HG02885 (cell line): ENCODE results near the gene SCART1.
"Not testable (repeated sequence)": the region's sequence is repeated elsewhere in the genome, so short reads cannot be mapped to it uniquely, and the experiment has no call there.

Experiments used
- ATAC-seq: cut with Tn5 transposase; IDR thresholded peaks from one replicate; pipeline ENCODE4 v1.9.1; 2021; ENCODE audit warnings: mild to moderate bottlenecking; ENCODE audit not compliant: unreplicated experiment, poor library complexity

The SCART1 gene

DNA sequence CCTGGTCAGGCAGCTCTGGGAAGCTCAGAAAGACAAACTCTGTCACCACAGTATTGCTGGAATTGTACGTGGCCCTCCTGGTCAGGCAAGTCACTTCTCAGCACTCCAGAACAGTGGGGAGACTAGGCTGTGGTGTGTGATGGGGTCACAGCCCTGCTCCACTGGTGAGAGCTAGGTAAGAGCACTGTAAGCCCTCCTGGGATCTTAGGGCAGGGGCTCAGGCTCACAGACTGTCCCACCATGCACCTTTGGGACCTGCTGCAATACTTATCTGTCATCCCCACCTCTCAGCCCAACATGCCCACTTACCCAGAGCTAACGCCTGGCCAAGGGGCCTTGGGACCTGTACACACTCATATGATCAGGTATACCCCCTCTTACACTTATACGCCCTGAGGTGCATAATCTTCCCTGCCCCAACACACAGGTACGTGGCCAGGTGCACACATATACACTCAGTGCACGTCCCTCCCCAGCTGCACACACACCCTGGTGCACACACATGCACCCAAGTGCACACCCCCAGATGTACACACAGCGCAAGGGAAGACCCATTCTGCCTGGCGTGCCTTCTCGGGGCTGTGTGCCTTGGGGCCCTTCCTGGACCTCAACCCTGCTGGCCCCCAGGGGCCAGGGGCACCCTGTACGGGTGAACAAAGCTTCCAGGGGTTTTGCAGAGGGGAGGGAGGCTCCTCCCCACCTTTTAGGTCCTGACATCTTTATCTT is 21.7 kb upstream of the SCART1 start:
- not testable (repeated sequence) for ATAC-seq

DNA sequence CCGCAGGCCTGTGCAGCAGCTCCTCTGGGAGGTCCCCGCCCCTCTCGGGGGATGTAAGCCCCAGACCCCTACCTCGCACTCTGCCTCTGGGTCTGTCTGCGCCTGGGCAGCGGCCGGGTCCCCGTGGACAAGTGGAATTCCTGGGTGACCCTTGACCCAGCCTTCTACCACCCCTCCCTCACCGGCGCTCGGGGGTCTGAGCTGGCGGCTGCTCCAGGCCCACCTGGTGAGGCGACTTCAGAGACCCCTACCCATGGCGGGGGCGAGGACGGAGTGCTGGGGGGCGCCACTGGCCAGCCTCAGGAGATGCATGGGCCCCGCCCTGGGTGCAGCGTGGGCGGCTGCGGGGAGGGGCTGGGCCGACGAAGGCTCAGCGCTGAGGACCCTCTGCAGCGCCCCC is 21.0 kb upstream of the SCART1 start:
- ATAC-seq = not testable (repeated sequence)

DNA sequence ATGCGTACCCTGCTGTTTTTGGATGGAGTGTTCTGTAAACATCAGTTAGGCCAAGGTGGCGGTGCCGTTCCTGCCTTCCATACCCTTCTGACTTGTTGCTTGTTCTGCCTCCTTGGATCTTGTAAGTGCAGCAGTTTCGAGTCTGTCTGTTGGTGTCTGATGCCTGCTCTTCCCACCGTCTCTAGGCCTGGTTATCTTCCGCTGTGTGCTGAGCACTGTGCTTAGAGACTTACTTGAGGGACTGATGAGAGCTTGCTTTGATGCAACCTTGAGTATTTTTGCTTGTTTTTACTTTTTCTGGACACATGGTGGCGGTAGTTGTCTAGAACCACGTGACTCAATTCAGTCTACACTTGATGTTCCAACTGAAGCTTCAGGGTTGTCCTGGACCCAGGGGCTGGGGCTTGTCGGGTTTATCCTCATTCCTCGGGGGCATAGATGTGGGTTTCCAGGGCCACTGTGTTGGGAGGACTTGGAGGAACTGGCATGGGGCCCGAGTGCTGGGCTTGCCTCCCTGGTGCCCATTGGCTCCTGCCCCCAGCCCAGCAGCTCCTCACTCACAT is 15.0 kb upstream of the SCART1 start:
- no peak for ATAC-seq

DNA sequence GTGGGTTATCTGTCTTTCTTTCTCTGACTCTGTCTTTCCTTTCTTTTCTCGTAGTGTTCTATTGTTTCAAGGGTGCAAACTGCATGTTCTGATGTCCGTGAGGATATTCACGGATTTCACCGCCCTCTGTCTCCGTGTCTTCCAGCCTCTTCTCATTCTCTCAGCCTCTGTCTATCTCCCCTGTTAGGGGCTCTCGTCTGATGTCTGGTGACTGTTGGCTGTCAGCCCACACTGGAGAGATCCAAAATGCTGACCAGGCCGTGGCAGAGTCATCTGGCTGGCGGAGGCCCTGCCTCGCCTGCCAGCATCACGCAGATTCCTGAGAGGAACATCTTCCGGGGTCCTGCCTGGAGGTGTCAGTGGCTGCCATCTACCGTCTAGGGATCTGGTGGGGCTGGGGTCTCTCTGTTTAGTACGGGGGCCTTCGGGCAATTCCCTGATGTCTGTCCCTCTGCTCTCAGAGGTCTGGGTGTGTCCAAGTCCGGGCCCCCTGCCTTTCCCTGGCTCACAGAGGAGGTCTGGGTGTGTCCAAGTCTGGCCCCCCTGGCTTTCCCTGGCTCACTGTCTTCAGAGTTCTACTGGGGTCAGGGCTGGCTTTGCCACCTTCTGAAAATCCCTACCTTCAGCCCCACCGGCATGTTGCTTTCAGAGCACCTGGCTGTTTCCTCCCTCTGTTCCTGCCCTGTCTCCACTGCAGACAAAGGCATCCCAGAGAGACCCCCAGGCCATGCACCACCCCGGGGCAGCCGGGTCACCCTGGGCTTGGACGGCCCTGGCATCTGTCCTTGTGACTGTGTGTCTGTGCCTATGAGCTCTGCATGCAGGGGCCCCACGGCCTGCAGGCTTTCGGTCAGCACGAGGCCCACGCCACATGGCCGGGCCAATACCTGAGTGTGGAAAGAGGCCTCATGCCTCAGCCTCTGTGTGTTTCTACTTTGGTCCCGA is 14.0 kb upstream of the SCART1 start:
- no peak for ATAC-seq

DNA sequence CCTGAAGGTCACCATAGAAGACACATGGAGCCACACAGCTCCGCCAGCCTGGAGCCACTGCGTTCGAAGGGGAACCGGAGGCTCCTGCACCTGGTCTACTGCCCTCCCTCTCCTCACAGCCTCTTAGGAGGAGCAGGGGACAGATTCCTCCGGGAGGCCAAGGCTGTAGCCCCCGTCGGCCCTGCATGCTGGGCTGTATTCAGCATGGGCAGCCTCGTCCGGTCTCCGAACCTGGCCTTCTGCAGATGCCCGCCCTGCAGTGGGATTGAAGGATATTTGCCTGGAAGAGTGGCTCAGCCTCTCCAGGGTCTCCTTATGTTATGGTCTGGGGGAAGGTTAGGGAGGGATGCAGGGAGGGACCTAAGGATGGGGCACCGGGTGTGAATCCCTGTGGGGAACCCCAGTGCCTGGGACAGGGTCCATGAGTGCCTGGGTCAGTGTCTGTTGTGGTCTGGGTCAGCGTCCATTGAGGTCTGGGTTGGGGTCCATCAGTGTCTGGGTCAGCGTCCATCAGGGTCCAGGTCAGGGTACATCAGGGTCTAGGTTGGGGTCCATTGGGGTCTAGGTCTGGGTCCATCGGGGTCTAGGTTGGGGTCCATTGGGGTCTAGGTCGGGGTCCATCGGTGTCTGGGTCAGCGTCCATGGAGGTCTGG is 13.0 kb upstream of the SCART1 start:
- no peak for ATAC-seq

DNA sequence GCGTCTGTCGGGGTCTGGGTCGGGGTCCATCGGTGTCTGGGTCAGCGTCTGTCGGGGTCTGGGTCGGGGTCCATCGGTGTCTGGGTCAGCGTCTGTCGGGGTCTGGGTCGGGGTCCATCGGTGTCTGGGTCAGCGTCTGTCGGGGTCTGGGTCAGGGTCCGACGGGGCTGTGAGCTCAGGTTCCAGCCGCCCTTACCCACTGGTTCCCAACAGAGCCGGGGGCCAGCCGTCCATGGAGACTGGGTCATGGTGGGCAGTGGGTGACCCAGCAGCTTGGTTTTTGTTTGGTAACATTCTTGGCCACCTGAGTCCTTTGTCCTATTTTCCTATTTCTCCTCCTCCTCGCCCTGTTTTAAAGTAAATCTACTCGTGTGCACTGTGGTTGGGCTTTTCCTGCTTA is 12.4 kb upstream of the SCART1 start:
- ATAC-seq = not testable (repeated sequence)

DNA sequence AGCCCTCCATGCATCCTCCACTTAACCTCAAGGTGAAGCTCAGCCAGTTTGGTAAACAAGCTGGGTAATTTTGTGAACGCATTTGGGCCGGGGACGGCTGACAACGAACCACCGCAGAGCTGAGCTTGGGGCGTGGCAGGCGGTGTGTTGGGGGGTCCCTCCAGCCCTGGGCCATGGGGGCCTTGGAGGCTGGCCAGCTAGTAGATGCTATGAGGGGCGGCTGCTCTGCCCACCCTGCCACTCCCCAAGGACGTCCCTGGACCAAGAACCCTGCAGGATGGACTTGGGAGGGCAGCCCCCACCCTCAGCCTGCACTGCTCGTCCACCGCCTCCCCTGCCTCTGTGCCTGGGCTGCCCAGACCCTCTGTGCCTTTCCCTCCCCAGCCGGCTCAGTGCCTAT is 12.0 kb upstream of the SCART1 start:
- ATAC-seq = no peak

DNA sequence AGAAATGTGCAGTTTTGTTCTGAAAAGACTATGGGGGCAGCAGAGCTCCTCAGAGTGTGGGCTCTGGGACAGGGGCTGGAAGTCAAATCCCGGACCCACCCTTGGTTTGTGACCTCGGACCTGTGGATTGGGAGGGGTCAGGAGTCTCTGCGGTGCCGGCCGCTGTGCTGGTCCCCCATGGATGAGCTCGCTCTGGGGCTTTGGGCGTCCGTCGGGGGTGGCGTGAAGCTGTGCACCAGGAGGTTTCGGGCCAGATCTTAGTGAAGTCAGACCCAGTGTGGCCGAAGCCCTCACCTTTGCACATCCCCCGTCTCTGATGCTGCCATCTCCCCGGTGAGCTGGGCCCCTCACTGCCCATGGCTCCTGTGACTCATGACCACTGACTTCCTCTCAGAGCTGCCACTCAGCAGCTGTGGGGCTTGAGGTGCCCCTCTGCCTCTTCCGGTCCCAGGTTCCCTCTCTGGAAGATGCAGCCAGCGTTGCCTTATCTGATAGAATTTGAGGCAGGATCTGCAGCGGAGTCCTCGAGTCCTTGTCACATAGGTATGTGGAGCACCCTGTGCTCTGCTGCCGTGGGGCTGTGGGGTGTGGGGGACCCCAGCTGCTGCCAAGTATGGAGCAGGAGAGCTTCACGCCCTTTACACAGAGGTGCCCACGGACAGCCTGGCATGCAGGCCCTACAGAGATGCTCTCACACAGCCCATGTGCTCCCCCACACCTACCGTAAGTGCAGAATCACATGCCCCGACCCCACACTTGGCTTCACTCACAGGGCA is 11.4 kb upstream of the SCART1 start:
- no peak for ATAC-seq

DNA sequence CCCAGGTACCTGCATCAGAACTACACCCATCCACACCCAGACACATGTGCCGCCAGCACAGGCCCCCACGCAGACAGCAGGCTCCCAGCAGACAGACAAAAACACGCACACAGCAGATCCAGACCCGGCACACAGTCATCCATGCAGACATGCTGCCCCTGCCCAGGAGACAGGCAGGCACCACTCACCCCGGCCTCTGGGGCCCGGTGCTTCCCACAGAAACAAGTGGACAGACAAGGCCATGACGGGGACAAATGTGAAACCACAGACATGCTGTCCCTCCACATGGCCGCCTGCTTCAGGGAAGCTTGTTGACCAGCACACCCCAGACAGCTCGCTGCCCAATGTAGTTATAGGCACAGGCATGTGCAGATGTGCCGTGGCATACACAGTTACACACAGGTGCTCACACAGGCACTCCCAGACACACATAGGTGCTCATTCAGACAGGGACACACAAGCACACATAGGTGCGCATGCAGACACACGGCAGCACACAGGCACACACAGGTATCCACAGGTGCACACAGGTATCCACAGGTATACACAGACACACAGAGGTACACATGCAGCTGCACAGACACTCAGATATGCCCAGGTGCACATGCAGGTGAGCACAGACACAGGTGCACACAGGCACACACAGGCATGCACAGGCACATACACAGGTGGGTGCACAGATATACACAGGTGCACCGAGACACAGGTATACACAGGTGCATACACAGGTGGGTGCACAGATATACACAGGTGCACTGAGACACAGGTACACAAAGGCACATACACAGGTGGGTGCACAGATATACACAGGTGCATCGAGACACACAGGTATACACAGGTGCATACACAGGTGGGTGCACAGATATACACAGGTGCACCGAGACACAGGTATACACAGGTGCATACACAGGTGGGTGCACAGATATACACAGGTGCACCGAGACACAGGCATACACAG is 10.5 kb upstream of the SCART1 start:
- no peak for ATAC-seq

DNA sequence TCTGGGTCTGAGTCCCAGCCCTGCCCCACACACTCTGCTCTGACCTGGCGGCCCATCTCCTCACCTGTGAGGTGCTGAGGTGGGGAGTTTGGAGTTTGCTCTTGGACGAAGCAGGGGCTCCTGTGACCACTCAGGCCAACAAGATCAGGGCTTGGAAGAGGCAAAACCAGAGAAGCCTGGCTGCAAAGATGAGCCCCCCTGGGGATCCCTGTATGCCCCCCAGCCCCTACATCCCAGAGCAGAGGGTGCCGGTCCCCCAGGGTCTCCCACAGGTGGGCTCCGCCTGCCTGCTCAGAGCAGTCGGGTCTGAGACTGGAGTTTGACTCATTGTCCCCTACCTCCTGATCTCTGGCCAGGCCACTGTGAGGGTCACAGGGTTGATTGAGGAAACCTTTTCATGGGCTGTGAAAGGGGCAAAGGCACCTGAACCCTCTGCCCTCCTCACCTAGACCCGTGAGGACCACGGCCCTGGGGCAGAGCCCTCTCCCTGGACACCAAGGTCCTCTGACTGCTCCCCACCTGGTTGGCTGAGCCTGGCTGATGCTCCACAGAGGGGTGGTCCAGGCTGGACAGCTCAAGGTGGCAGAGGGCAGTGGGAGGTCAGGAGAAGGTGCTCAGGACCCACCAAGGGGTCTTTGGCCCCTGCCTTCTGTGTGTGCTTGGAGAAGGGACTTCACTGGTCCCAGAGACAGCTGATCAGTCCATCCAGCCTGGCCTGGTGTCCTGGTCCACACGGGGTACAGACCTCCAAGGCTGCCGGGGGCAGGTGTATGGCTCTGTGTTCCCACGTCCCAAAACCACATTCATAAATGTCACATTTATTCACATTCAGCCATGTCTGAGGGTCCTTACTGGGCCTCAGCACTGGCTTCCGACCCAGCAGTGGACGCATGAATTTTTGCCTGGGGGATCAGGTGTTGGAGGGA is 9.1 kb upstream of the SCART1 start:
- no peak for ATAC-seq

DNA sequence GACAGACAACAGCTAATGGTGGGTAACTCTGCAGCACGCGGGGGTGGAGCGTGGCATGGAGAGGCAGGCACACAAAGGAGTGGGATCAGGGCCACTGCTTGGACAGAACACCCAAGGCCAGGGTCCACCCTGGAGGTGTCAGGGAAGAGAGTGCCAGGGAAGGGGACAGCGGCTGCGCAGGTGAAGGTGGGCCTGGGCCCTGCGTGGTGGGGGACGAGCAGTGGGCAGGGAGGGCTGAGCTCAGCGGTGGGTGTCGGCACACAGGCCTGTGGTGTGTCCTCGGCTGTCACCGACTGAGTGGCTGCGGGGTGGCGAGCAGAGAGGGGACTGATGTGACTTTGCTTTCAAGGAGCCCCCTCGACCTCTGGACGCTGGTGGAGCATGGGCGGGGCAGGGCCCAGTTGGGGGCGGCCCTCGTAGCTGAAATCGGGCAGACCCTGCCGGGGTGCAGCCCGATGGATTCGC is 8.4 kb upstream of the SCART1 start:
- no peak for ATAC-seq

DNA sequence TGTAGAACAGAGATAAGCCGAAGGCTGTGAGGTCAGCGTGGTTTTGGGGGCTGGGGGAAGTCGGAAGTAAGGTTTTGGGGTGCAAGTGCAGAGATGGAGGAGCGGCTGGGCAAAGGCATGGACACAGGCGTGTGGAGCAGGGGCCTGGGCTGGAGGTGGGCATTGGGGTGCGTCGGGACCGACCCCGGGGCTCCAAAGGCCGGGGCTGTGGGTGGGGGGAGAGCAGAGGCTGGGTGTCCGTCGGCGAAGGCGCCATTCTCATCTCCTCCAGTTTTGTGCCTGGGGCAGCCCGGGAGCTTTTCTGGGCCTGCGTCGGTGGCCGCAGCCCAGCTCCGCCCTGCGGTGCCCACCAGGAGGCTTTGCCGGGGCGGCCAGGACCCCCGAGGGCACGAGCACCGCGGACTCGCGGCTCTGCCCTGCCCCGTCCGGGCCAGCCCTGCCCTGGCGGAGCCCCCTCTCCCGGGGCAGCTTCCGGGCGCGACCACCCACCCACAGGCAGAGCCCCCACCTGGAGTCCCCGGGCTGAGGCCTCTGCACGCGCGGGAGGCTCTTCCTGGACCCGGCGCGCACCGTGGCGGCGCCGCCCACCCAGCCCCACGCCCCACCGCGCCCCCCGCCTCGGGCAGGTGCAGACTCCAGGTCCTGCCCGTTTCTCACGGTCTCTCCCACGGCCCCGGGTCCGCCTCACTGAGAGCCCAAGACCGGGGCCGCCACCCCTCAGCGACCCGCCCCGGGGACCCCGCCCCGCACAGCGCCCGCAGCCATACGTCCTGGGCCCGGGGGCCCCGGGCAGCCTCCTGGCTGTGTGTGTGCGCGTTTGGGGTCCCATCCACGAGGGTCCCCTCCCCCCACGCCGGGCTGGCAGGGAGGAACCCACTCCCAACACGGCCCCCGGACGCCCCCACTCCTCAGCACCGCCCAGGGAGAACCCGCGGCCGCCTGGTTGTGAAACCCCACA is 7.7 kb upstream of the SCART1 start:
- no peak for ATAC-seq

DNA sequence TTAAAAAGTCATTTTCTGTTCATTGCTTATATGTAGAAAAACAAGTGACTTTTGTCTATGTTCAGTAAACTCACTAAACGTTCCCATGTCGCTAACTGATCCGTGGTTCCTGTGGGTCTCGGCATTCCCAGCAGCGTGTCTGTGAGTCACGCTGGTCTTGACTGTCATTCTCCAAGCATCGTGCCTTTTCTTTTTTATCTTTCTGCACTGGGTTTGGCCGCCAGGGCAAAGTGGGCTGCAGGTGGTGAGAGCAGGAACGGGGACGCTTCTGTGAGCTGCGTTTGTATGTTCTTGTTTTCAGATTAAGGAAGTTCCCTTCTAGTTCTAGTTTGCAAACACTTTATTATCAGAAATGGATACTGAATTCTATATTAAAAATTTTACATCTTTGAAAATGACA is 6.8 kb upstream of the SCART1 start:
- no peak for ATAC-seq

DNA sequence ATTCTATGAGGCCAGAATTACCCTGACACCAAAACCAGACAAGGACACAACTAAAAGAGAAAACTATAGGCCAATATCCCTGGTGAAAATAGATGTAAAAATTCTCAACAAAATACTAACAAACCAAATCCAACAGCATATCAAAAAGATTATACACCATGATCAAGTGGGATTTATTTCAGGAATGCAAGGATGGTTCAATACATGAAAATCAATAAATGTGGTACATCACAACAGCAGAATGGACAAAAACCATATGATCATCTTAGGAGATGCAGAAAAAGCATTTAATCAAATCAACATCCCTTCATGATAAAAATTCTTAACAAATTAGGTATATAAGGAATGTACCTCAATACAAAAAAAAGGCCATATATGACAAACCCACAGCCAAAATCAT is 5.6 kb upstream of the SCART1 start:
- no peak for ATAC-seq

DNA sequence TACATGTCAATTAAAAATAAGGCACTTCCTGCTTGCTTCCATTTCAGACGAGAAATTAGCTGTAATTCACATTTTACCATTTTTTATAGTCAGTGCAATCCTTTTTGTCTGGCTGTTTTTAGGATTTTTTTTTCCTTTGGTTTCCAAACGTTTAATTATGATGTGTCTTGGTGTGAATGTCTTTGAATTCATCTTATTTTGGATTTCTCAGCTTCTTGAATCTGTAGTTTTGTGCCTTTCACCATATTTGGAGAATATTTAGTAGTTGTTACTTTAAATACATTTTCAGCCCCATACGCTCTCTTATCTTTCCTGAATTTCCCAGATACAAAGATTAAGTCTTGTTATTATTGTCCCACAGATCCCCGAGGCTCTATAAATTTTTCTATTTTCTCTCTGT is 2.4 kb upstream of the SCART1 start:
- no peak for ATAC-seq

DNA sequence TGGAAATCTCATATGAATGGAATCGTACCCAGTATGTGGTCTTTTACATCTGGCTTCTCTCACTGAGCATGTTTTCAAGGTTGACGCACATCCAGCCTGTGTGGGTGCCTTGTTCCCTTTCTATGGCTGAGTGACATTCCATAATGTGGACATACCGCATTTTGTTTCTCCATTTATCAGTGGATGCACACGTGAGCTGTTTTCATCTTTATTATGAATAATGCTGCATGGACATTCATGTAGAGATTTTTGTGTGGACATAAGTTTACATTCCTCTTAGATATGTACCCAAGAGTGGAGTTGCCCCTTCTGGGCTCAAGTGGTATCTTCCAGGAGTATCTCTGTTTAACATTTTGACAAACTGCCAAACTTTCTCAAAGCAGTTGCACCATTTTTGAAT is 1.3 kb upstream of the SCART1 start:
- no peak for ATAC-seq
